Measurements from ENCODE around the gene UBR3. TPM values are rescaled to one million over a fixed set of nuclear protein-coding genes. Genes with fewer than 3 reads are reported as not detected.
"Not testable (repeated sequence)": the region's sequence is repeated elsewhere in the genome, so short reads cannot be mapped to it uniquely, and the experiment has no call there.

Gene UBR3
- polyA plus RNA-seq, 1 donor = 50.0 TPM

DNA sequence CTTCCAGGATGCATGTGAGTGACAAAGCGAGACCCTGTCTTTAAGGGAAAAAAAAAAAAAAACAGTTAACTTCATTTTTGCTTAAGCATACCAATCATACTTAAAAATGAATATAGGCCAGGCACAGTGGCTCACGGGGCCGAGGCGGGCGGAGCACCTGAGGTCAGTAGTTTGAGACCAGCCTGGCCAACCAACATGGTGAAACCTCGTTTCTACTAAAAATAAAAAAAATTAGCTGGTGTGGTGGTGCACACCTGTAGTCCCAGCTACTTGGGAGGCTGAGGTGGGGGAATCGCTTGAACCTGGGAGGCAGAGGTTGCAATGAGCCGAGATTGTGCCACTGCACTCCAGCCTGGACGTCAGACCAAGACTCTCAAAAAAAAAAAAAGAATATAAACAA lies 44.1 kb downstream of the UBR3 start:
- not testable (repeated sequence) for DNase-seq

DNA sequence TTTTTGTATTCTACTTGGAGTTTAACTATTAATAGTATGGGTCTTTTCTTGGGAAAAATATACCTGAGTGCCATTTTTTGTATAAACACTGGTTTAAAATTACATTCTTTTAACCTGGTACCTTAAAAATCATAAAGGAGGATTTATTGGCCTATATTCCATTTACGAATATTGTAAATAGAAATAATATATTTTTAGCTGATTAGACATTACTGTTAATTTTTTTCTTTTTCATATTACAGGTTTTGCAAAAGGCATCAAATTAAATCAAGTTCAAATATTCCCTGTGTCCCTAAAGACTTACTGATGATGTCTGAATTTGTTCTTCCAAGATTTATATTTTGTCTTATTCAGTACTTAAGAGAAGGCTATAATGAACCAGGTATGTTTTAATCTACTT lies 44.7 kb downstream of the UBR3 start:
- DNase-seq = no peak

DNA sequence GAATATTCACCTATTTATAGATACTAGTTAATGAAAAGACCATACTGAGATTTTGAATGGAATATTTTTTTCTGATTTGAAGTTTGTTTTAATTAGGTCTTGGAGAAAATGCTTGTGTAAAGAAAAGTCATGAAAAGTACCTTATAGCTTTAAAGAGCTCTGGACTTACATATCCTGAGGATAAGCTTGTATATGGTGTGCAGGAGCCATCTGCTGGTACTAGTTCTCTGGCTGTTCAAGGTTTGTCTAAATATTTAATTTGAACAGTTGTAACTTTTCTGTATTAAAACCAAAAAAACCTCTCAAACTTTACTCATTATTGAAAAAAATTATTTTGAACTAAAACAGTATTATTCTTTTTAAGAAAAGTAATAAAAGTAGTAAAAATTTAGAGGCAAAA lies 50.1 kb downstream of the UBR3 start:
- peak; percentile 11 for DNase-seq

DNA sequence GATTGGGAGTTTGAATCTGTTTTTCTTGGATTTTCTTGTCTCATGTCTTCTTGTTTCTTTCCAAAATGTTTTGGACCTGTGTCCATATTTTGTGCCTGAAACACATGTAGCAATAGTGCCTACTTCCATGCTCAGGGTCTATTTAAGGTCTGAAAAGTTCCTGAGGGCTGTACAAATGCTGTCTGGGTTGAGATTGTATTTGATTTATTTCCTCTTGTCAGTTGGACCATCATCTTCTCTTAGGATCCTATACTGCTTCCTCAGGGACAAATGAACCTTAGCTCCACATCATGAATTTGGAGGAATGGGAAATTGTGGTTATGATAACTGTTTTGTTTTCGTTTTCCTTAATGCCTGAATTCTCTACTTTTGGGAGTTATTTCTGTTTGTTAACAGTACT lies 59.9 kb downstream of the UBR3 start:
- DNase-seq = no peak

DNA sequence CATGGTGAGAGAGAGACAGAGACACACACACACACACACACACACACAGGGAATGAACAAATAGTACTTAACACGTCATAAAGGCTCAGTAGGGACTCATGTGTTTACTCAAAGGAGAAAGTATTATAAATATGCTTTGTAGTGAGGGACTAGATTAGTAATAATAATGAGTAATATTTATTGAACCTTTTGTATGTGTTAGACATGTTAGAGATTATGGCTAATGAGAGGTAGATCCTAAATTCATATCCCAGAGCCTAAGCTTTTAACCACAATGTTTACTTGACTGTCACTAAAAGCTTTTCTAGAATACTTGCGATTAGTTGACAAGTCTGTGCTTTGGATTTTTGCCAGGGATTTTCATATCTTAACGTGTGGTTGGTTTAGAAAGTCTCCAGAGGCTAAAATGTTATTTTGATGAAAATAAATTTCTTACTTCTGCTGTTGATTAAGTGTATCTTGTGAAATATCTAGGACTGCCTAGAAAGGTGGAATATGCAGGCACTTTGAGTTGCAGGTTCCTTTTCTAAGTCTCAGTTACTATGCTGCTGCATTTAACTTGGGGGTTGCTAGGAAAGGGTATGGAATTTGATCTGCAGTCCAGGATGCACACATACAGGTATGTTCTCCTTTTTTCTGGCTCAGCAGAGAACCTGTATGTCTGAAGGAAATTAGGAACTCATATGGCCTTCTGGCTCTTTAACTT lies 64.5 kb downstream of the UBR3 start:
- DNase-seq = no peak

DNA sequence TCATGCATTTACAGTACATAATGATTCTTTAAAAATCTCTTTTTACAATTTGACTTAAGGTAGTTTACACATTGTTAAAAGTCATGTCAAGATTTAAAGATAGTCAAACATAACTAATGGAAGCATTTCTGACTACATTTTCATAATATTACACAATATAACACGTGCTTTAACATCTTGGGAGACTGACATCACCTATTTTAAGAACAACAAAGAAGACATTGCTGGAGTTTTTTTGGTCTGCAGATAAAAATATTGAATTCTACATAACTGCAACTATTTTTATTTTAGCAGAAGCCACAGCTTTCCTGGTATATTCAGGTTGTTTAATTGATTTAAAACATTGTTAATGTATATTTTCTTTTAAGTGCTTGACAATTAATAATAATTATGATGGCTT lies 65.7 kb downstream of the UBR3 start:
- no peak for DNase-seq

DNA sequence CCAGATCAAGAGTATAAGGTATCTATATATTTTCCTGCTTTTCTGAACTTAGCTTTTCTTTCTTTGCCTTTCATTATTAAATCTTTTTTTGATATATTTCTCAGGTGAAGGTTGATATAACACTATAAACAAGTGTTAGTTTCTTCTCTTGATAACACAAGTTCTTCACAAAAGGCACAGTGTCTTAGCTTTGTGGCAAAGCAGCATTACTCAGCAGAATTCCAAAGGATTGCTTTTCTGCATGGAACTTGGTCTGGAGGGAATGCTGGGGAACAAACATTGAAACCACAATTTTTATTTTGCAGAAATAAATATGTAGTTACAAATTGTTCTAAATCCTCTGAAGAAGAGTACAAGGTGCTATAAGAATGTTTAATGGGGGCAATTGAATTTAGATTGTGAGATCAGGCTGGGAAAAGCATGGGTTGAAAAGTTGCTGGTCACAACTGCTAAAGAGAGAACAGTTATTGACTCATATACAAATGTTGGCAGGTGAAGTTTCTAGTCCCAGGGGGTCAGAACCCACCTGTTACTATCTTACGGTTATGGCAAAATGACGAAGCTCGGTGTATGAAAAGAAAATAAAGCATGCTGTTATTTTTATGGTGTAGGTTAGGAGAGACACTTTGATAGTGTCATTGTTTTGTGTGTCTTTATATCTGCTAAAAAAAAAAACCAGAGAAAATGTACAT lies 68.2 kb downstream of the UBR3 start:
- no peak for DNase-seq

DNA sequence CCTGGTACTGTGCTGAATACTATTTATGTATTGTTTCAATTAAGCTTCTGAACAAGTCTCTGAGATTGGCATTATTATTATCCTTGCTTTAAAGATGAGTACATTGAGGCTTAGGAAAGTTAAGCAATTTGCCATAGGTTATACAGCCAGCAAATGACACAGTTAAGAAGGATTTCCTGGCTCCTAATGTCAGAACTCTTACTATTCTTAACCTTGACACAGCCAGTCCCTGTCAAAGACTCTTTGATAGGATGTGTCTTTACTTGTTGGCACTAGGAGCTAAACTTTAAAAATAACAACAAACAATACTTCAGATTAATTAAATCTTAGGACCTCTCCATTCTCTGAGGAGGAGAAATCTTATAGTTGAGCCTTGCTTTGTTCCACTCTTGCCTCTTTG lies 70.6 kb downstream of the UBR3 start:
- no peak for DNase-seq

DNA sequence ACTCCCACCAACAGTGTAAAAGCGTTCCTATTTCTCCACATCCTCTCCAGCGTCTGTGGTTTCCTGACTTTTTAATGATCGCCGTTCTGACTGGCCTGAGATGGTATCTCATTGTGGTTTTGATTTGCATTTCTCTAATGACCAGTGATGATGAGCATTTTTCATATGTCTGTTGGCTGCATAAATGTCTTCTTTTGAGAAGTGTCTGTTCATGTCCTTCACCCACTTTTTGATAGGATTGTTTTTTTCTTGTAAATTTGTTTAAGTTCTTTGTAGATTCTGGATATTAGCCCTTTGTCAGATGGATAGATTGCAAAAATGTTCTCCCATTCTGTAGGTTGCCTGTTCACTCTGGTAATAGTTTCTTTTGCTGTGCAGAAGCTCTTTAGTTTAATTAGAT lies 72.8 kb downstream of the UBR3 start:
- DNase-seq = not testable (repeated sequence)

DNA sequence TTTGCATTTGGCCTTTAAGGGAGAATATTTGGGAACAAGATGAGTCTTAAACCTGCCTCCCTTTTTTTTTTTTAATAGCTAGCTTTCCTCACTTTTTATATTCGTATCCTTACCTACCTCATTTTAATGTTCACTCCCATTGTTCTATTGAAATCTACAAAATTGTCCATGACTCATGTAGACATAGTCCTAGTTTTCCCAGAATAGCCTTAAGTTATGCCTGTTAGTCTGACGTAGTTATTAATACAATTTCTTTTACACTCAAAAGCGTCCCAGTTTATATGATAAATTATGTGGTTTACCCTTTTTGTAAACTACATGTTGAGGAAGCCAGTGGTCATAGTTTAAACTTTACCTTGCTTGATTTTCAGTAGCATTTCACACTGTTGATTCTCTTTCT lies 73.4 kb downstream of the UBR3 start:
- DNase-seq = no peak

DNA sequence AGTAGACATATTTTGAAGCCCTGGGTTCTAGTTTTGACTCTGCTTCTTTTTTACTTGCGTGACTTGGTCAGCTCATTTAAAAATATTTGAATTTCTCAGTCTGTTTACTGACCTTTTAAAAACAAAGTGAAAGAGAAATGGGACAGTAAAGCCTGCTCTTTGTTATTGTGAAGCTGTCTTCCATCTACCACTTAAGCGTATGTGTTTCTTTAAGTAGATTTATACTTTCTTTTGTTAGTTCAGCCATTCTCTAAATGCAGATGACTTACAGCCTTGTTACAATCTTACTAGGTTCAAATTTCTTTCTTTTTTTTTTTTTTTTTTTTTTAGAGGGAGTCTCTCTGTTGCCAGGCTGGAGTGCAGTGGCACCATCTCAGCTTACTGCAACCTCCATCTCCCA lies 79.5 kb downstream of the UBR3 start:
- DNase-seq = no peak

DNA sequence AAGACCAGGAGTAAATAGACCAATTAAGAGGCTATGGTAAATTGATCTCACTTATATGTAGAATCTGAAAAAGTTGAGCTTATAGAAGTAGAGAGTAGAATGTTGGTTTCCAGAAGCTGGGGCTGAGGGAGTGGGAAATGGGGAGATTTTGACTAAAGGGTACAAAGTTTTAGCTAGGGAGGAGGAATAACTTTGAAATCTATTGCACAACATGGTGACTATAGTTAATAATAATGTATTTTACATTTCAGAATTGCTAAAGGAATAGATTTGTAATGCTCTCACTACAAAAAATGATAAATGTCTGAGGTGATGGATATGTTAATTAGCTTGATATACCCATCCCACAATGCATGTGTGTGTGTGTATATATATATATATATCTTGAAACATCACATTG lies 82.1 kb downstream of the UBR3 start:
- DNase-seq = no peak

DNA sequence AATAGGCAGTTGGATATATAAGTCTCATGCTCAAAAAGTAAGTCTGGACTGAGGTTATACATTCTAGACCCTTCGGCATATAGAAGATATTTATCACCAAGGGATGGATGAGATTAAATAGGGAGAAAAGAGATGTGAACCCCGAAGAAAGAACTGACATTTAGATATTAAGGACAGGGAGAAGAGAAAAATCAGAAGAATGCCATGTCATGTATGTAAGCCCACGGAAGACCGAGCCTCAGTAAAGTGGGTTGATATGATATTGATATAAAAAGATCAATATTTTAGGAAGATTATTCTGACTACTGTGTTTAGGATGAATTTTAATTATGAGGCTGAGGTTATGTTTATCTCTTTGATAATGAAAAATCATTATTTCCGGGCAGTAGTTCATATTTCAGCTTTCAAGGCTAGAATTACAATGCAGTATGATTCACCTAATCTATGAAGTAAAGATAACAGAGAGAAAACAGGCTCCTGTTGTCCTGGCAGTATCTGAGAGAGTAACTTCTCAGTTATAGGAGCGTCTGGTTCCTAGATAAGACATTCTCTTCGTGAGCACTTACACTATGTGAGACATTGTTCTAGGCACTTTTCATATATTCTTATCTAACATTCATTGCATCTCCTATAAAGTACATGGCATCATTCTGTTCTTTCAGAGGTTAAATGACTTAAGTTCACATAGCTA lies 83.0 kb downstream of the UBR3 start:
- no peak for DNase-seq

DNA sequence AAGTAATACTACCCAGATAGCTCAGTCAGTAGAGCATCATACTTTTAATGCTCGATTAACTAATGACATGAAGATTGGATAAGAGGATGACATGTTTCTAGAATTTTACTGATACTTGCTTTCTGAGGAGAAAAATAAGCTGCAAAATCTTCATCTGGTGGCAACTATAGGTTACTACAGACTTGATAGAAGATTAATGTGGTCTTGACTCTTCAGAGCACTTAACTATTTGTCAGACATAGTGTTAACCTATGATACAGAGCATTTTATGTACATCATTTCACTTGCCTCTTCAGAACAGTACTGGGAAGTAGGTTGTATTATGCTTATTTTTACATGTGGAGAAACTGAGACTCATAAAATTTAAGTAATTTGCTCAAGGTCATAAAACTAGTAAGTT lies 83.9 kb downstream of the UBR3 start:
- DNase-seq = no peak

DNA sequence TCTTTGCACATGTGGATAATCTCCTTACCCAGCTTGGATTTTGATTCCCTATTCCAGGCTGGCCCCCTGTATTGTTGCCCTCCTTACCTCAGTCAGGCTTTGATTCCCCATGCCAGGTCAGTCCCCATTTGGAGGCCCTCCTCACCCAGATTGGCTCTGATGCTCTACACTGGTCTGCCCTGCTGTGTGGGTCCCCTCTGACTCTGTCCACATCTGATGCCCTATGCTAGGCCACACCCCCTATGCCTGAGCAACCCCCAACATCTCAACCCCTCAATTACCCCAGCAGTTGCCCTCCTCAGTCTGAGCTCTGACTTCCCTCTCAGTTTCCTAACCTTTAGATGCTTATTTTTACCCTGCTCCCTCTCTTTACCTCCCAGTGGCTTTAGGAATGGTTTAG lies 89.4 kb downstream of the UBR3 start:
- DNase-seq = no peak

DNA sequence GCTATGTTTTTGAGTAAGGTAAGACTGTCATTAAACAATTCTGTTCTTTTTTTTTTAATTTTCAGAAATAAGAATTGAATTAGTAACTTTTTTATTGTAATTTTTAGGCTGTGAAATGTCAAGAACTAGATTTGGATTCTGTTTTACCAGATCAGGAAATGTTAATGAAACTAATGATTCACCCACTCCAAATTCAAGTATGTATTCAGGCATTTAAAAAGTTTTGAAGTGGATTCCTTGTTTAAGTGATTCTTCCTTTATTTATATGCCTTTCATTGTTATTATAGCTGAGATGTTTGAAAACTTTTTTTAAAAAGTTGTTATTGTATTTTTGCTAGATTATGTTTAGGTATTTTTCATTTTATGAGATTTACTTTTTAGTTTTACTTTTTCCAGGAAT lies 96.7 kb downstream of the UBR3 start:
- no peak for DNase-seq

DNA sequence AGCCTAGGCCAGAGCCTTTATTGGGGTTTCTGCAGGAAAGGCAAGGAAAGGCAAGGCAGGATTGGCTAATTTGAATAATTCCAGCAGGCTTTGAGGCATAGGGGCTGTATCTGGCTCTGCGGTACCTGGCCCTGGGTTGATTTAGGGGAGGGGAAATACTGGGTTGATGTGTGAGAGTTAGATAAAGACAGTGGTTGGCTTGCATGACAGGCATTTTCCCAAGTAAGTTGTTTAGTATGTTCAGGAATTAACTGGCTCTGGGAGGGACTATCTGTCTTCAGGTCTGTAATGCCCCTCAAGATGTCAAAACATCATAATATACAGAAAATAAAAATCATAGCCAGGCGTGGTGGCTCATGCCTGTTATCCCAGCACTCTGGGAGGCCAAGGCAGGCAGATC lies 98.7 kb downstream of the UBR3 start:
- no peak for DNase-seq

DNA sequence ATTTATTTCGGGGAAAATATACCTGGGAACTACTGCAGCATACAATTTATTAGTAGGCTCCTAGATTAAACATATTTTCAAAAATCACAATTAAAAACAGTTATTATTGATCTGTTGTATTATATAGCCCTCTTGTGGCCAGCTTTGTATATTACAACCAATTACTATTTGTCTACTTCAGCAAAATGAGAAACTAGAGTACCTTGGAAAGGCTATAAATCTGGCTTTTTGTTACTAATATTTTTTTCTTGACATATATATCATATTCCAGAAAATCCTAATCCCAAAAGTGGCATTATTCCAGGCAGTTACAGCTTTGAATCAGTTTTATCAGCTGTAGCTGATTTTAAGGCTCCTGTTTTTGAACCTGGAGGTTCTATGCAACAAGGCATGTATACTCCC lies 101.2 kb downstream of the UBR3 start:
- DNase-seq = peak; percentile 24

DNA sequence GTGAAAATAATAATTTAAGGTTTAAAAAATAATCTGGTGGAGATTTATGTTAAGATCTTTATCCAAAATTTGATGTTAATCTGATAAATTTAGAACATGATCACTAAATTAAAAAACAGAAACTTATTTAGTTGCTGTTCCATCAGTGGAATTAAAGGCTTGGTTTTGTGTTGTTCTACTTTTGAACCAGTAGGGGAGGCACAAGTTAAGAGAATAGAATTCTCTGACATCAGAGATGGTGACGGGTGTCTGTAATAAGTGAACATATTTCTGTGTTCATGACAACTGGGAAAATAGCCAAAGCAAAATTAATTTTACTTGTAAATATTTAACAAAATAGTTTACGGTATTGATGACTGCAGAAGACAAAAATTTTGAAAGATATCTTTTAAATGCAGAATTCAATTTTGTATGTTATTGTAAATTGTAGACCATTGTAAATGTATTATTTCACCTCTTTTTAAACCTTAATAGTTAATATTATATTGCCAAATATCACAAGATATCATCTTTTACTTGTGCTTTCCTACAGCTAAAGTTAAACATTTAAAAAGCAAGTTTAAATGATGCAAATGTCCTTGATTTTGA lies 106.0 kb downstream of the UBR3 start:
- DNase-seq = no peak

DNA sequence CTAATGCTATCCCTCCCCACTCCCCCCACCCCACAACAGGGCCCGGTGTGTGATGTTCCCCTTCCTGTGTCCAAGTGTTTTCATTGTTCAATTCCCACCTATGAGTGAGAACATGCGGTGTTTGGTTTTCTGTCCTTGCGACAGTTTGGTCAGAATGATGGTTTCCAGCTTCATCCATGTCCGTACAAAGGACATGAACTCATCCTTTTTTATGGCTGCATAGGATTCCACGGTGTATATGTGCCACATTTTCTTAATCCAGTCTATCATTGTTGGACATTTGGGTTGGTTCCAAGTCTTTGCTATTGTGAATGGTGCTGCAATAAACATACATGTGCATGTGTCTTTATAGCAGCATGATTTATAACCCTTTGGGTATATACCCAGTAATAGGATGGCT lies 109.4 kb downstream of the UBR3 start:
- DNase-seq = not testable (repeated sequence)

DNA sequence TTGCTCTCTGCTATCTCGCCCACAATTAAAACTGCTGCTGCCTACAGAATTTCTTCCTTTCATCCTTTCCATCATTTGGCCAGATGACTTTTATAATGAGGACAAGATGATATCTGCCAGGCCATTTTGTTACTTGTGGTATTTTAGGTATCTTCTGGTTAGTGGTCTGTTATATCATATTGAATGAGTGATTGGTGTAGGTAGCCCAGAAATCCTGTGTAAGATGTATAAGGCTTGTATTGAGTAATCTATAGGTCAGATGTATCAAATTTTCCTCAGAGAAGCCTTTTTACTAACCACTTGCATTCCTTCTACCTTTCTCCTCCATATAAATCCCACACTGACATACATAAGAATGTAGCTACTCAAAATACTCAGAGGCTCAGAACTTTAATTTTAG lies 118.3 kb downstream of the UBR3 start:
- DNase-seq = no peak

DNA sequence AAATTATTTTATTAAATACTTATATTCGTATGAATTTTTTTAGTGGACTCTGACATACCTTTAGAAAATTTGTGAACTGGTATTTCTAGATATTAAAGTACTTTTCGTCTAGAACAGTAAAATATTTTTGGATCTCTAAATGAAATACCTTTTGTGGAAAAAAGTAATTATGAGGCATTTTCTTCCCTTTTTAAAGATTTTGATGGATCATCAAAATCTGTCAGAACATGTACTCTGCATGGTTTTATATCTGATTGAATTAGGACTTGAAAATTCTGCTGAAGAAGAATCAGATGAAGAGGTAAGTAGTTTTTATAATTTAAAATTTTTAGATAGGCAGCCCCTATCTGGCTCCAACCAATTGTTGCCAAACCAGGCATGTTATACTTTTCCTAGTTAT lies 118.8 kb downstream of the UBR3 start:
- DNase-seq = no peak

DNA sequence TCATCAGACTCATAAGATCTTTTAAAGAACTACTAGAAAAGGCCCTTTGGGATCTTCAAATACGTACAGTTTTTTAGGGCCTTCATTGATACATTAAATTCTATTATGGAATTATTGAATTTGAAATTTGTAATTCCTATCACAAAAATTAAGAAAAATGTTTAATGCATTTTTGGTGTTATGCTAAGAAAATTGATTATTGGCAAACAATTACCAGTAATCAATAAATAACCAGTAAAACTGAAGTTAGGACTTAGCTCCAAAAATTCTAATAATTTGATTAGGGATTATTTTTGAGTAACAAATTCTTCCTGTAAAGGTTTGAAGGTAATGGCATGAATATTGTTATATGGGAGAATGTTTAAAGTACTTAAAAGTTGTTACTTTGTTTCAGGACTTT lies 119.3 kb downstream of the UBR3 start:
- DNase-seq = no peak

DNA sequence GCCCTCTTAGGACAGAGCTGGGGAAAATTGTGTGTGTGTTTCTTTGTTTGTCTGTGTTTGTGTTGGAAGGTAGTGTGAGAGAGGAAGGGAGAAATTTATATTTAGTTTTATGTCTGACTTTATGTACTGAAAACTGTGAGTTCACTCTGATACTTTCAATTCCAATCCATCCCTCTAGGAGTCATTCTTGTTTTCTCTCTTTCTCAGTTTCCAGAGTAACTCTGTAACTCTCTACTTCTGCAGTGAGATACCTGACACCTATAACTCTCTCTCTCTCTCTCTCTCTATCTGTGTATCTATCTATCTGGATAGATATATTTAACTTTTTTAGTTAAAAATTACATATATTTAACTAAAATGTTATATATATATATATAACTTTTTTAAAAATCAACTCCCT lies 128.7 kb downstream of the UBR3 start:
- no peak for DNase-seq
